ENCODE results near the gene SPEM1.

Gene SPEM1

DNA sequence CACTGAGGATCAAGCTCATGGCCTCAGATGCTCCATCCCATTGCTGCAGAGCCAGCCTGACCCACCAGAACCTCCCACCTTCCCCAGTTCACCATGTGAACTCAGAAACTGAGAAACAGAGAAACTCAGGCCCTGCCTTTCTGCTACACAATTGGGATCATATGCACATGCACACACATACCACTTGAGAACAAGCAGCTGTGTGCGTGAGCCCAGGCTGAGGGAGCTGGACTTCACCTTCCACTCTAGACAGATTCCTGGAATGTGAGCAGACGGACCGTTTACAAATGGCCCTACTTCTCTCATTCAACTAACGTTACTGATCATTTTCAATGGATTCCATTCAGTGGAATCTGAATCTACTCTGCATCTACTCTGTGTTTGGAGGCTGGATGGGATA is 3.6 kb downstream of the SPEM1 start:
- no peak for DNase-seq

DNA sequence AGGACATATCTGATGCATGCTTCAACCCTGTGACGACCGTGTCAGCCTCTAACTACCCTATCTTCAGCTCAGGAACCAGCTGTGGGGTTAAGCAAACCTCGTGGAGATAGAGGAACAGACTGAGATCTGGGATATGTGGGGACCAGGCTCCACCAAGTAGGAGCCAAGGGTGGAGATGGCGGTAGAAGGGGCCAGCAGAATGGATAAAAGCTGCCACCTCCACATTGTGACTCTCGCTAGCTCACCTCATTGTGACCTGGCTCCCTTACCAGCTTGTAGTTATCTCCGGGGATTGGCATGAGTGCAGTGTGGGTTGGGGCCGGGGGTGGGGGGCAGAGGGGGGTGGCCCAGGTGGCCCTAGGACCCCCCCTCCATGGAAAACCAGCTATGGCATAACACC is 5.2 kb downstream of the SPEM1 start, which contains the start of gene SPEM2:
SPEM2 (plus strand) TSS at position 301 of the 400 bp plus-strand sequence; CDS start at position 374, 73 bp downstream.
- no peak for DNase-seq

DNA sequence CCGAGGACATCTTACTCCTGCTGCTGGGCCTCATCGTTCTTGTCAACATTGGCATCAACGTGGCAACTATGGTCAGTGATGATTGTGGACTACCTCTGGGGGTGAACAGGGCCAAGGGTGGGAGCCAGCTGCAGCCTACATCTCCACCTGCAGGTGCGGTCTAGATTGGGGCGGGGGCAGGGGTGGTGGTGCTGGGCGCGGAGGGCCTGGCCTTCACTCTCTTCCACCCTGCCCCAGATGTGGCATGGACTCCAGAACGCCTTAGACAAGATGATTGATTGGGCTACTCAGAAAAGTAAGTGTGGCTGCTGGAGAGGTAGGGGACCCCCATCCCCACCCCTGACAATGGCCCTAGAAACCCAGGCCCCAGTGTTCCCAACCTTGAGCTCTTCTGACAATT is 5.6 kb downstream of the SPEM1 start:
- DNase-seq = no peak

DNA sequence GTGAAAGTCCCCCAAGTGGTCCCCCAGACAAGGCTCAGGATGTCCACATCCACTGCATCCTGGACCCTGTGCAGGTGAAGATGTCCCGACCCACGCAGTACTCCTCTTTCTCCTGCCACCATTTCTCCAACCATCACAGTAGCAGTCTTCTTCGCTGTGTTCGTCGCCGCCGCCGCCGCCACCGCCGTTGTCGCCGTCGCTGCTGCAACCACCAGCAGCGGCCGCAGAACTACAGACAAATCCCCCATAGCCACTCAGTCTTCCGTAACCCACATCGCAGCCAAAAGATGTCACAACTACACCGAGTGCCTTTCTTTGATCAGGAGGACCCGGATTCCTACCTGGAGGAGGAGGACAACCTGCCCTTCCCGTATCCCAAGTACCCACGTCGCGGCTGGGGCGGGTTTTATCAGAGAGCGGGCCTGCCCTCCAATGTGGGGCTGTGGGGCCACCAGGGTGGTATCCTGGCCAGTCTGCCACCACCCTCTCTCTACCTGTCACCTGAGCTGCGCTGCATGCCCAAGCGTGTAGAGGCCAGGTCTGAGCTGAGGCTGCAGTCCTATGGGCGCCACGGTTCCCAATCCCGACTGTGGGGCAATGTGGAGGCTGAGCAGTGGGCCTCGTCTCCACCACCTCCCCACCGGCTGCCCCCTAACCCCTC is 6.2 kb downstream of the SPEM1 start:
- DNase-seq = no peak

DNA sequence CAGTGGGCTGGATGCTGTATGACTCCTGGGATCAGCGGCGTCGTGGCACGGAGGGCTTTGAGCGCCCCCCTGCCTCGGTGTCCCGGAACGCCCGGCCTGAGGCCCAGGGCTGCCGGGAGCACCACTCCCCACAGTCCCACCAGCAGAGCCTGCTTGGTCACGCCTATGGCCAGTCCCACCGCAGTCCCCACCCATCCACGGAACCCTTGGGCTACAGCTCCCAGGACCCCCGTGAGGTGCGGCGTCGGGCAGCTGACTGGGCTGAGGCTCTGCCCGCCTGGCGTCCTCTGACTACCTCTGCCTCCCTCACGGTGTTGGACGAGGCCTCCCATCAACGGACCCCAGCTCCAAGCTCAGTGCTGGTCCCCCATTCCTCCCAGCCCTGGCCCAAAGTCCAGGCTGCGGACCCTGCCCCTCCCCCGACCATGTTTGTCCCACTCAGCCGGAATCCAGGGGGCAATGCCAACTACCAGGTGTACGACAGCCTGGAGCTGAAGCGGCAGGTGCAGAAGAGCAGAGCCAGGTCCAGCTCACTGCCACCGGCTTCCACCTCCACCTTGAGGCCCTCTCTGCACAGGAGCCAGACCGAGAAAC is 6.9 kb downstream of the SPEM1 start:
- DNase-seq = no peak

DNA sequence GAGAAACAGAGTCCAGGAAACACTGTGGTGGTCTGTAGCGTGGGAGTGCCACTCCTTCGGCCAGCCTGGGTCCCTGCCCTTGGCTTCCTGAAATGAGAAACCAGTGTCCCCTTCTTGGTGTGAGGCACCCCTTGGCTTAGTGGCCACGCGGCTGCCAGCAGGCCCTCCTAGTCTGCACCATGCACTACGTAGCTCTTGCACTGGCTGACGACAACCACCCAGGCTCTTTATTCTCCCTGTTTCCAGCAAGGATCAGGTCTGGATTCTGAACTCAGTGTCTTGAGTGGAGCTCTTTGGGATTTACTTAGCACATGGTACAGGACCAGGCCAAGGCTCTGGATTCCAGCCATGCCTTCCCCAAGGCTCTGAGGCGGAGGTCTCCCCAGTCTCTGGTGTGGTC is 7.4 kb downstream of the SPEM1 start:
- DNase-seq = no peak

DNA sequence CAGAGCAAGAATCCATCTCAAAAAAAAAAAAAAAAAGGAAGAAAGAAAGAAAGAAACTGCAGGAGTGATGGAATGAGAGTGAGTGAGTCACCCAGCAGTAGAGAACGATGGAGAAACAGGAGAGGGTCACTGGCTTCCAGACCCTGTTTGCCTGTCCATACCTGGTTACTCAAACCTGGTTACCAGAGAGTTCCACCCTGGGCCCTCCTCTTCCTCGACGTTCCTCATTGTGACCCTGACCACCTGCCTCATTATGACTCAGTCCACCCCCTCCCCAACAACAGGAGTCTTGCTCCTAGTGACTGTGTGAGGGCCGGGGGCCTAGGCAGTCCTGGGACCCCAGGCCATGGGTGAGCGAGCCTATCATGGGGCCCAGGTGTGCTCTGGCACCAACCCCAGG is 8.4 kb downstream of the SPEM1 start, which contains the start of gene SPEM3:
SPEM3 (plus strand) TSS at position 301 of the 400 bp plus-strand sequence; CDS start at position 347, 46 bp downstream.
- DNase-seq = no peak

DNA sequence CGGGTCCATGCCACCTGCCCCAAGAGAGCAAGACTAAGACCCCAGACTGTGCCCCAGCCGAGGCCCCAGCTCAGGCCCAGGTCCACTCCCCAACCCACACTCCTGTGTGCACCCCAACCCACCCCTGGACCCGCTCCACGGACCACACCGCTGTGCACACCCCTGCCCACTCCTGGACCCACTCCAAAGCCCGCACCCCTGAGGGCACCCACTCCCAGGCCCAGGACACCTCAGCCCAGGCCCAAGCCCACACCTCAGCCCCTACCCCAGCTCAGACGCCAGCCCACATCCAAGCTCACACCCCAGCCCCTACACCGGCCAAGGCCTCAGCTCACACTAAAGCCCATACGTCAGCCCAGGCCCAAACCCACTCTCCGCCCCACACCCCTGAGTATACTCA is 9.6 kb downstream of the SPEM1 start:
- no peak for DNase-seq

DNA sequence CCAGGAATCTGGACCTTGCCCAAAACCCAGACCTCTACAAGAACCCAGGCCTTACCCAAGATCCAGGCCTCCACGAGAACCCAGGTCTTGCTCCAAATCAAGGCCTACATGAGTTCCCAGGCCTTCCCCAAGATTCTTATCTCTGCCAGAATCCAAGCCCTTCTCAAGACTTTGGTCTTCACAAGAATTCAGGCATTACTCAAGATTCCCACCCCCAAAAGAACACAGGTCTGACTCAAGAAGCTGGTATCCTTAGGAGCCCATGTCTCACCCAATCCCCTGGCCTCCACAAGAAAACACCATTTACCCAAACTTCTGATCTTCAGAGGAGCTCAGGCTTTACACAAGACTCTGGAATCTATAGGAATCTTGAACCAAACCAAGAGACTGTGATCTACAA is 11.1 kb downstream of the SPEM1 start:
- no peak for DNase-seq

DNA sequence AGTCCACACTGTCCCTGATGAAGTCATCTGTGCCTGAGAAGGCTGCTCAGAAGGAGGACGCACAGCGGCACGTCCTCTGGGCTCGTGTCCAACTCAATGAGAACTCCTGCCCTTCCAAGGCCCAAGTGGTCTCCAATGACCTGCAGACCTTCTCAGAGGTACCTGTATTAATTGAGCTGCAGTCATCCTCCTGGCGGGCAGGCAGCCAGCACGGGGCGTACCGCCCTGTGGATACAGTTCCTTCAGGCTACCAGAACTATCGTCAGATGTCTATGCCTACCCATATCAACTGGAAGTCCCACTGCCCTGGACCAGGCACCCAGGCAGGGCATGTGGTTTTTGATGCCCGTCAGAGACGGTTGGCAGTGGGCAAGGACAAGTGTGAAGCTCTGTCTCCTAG is 12.2 kb downstream of the SPEM1 start:
- DNase-seq = no peak

DNA sequence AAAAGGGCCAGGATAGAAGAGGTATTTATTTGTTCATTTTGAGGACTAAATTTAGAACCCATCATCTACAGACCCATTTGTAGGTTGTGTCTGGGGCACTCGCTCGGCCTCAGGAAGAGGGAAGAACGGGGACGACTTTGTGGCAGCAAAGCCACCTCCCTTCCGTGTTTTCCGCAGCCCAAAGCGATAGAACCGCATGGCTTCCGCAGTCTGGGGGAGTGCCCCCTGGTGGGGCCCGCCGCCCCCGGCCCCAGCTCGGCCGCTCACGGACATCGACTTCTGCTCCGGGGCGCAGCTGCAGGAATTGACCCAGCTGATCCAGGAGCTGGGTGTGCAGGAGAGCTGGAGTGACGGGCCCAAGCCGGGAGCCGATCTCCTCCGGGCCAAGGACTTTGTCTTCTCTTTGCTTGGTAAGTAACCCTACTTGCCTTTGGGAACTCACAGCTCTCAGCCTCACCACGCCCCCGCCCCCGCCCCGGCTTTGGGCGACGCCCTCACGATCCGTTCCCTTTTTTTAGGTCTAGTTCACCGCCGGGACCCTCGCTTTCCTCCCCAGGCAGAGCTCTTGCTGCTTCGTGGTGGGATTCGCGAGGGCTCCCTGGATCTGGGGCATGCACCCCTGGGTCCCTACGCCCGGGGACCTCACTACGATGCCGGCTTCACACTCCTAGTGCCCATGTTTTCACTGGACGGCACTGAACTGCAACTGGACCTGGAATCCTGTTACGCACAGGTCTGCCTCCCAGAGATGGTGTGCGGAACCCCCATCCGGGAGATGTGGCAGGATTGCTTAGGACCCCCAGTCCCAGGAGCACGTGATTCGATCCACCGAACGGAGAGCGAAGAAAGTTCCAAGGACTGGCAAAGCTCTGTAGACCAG is 15.8 kb downstream of the SPEM1 start:
- DNase-seq = peak in 1 of 2 experiments; percentile 5

DNA sequence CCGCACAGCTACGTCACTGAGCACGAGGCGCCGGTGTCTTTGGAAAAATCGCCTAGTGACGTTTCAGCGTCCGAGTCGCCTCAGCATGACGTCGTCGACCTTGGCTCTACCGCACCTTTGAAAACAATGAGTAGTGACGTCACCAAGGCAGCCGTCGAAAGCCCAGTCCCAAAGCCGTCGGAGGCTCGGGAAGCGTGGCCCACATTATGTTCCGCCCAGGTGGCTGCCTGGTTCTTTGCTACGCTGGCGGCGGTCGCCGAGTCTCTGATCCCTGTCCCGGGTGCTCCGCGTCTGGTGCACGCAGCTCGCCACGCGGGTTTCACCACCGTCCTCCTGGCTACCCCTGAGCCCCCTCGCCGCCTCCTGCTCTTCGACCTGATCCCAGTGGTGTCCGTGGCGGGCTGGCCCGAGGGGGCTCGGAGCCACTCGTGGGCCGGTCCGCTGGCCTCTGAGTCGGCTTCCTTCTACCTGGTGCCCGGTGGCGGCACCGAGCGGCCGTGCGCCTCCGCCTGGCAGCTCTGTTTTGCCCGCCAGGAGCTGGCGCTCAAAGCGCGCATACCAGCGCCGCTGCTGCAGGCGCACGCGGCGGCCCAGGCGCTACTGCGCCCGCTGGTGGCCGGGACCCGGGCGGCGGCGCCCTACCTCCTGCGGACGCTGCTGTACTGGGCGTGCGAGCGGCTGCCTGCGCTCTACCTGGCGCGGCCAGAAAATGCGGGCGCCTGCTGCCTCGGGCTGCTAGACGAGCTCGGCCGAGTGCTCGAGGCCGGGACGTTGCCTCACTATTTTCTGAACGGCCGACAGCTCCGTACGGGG is 16.6 kb downstream of the SPEM1 start:
- DNase-seq = peak; percentile 57 to 79

DNA sequence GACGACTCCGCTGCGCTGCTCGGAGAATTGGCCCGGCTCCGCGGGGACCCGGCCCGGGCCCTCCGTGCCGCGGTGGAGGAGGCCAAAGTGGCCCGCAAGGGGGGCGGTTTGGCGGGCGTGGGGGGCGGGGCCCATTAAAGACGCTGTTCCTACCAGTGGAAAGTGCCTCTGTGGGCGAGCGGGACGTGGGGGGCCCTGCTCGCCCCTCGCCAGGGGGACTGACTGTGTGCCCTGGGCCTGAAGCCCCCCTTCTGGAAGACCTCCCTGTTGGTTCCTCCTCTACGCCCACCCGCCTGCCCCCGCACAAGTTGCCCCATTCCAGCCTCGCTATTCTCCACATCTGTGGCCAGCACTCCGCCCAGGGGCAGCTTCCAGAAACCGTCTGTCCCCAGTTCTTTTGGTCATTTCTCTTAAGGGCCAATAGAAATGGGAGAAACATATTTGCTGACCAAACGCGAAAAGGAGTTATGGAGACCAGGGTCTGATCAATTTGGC is 17.3 kb downstream of the SPEM1 start:
- no peak for DNase-seq

DNA sequence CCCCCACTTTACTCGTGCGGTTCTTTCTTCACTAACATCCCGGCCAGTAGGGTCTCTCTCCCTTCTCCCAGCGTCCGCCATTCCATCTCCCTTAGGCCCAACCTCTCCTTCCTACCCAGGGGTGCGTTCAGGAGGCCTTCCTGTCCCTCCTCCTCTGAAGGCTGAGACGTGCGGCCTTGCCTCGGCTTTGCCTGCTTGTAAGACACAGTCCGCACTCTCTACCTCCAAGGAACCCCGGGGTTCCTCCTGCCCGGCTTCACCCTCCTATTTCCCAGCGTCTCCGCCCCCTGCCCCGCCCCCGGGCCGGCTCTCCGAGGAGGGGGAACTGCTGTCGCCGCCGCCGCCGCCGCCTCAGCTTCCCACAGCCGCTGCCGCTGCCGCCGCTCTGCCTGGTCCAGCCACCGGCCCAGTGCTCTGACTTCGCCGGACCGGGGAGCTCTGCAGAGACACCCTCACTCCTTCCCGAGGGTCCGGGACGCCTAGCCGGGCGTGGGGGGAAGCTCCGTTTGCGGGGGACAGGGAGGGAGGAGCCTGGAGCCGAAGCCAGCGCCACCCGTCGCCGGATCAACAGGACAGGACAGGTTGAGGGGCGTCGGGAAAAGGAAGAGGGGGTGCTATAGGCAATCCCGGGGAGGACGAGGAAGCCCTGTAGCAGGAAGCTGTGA is 18.0 kb downstream of the SPEM1 start:
- no peak for DNase-seq

DNA sequence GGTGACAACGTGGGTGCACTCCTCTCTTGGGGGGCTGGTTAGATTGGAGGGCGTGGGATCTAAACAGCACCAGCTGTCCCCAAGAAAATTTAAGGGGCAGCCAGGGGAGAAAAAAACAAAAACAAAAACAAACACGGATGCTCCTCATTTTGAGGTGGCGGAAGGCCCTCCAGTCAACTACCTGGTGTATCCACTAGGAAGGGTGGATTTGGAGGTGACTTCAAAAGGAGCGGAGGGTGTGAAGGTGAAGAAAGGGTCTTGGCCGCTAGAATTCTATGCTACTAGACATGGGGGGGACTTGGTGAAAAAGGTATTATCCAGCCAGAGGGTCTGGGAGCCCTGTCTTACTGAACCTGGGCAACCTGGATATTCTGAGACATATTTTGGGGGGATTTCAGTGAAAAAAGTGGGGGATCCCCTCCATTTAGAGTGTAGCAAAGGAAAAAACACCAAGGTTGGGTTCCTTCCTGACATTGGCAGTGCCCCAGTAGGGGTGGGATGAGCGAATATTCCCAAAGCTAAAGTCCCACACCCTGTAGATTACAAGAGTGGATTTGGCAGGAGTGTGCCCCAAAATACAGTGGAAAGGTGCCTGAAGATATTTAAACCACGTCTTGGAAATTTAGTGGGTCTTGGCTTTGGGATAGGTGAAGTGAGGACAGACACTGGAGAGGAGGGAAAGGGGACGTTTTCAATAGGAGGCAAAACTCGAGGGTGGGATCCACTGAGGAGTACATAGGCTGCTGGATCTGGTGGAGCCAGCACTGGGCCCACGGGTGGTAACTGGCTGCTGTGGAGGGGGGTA is 18.7 kb downstream of the SPEM1 start:
- DNase-seq = no peak

DNA sequence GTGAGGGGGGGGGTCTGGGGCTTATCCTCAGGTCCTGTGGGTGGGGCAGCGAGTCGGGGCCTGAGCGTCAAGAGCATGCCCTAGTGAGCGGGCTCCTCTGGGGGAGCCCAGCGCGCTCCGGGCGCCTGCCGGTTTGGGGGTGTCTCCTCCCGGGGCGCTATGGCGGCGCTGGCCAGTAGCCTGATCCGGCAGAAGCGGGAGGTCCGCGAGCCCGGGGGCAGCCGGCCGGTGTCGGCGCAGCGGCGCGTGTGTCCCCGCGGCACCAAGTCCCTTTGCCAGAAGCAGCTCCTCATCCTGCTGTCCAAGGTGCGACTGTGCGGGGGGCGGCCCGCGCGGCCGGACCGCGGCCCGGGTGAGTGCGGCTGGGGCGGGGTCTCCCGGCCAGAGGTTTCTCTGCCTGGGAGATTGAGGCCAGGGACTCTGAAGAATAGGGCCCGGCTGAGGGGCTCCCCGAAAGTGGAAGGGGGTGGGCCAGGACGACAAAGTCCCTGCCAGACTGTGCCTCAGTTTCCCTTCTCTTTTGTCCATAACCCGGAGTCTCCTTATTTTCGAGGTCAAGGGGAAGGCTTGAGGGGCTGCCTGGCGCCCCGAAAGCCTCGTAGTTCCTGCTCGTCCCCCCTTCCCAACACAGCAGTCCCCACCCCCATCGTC is 19.5 kb downstream of the SPEM1 start, which contains the start of gene FGF11:
FGF11 (plus strand) TSS at position 51 of the 651 bp plus-strand sequence; CDS start at position 160, 109 bp downstream.
- no peak for DNase-seq

DNA sequence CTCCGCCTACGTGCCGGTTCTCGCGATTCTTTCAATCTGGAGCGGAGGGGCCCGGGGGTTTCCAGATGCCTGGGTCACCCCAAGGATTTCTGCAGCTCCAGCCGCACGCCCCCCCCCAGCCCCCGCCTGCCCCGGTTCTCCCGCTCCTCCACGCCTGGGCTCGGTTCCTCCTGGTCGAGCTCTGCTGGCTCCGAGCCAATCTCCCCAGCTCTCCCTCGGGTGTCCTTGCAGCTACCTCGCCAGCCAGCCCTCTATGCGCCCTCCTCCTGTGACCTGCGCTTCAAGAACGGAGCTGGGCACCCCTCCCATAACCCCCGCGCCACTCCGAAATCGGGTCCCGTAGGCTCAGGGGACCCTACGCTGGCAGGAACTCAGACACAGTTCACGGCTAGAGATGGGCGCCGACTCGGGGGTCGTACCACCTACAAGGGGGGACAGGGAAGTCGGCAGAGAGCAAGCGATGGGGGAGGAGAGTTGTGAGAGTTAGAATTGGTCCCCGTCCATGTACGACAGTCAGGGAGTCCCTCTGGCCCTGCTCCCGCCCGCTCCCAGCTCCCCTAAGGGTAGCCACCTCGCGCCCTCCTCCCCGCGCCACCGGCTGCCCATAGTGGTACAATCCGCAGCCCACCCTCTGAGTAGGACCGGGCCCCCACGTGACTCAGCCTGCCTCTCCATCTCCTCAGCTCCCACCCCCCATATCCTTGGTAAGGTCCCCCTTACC is 20.1 kb downstream of the SPEM1 start:
- DNase-seq = peak in 1 of 2 experiments; percentile 11

DNA sequence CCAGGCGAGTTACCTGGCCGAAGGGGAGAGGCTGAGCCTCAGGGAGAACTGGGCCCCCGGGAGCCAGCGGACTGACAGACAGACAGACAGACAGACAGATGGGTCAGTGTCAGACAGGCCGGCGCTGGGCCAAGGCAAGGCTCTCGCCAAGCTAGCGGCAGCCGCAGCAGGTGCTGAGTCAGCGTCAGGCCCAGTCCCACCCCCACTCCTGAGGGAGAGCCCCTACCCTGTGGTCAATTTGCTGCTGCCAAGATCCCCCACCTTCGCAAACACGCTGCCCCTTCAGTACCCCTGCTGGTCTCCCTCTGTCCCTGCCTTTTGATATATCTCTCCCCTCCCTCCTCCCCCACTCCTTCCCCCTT is 20.7 kb downstream of the SPEM1 start:
- DNase-seq = no peak

DNA sequence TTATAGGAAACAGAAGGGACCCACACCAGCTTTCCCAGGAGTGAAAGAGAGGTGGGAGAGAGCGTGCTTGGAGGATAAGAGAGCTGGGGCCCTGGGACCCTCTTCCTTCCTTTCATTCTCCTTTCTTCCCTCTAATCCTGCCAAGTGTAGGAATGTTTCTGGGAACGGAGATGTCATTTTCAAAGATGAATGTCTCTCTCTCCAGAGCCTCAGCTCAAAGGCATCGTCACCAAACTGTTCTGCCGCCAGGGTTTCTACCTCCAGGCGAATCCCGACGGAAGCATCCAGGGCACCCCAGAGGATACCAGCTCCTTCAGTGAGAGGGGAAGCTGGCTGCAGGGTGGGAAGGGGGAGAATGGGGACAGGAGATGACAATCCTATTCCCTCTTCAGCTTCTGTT is 21.1 kb downstream of the SPEM1 start:
- DNase-seq = no peak

DNA sequence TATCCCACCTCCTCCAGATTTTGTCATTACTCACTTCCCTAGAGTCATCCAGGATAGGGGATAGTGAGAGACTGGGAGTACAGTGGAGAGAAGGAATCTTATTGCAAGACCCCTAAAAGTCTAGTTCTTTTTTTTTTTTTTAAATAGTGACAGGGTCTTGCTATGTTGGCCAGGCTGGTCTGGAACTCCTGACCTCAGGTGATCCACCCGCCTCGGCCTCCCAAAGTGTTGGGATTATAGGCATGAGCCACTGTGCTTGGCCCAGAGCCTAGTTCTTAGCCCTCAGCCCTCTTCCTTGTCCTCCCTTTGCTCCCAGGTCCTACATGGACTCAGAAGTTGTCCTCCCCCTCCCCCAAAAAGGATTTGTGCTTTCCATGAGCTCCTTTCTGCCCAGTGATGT is 22.0 kb downstream of the SPEM1 start:
- no peak for DNase-seq

All from NCI-H2081 (cell line).